CD4-positive, alpha-beta memory T cell (primary cell): ENCODE measurements around the gene VPS45. TPM values are rescaled to one million over a fixed set of nuclear protein-coding genes. Genes with fewer than 3 reads are reported as not detected.

Experiments used
- CTCF ChIA-PET: fragments of 350-600 bp; sonication (Branson Sonifier 250); formaldehyde crosslinking; loops from one replicate; lab custom pipeline; 2021; ENCODE audit warnings: inconsistent platforms; ENCODE audit not compliant: partially characterized antibody; lab: Charles Lee
- POLR2A ChIA-PET: fragments of 350-600 bp; sonication (Branson Sonifier 250); formaldehyde crosslinking; loops from one replicate; lab custom pipeline; 2021; ENCODE audit not compliant: partially characterized antibody; lab: Charles Lee
- DNase-seq, 5 donors: peaks; one replicate each; pipeline versions ENCODE4 v3.0.0 to v3.0.0-alpha.2; 2020 to 2022; ENCODE audit warnings: mixed read lengths in 1 of 5
- H3K27ac ChIP-seq: one replicate; pipeline ENCODE4 v1.7.0; 2013; ENCODE audit warnings: low read depth, low read length
- H3K27me3 ChIP-seq: 2 replicates; pipeline ENCODE4 v1.7.0; 2013; ENCODE audit warnings: mild to moderate bottlenecking, low read length, moderate library complexity; ENCODE audit not compliant: insufficient read depth
- H3K36me3 ChIP-seq: 2 replicates; pipeline ENCODE4 v1.7.0; 2013; ENCODE audit warnings: mild to moderate bottlenecking, low read length, moderate library complexity; ENCODE audit not compliant: insufficient read depth
- H3K4me1 ChIP-seq: 2 replicates; pipeline ENCODE4 v1.7.0; 2013; ENCODE audit warnings: mild to moderate bottlenecking, low read length, moderate library complexity; ENCODE audit not compliant: insufficient read depth
- H3K4me3 ChIP-seq, 2 donors: one replicate each; pipeline ENCODE4 v1.7.0; 2013; ENCODE audit warnings: low read length in 2 of 2, mild to moderate bottlenecking in 1 of 2
- H3K9me3 ChIP-seq, 2 donors: one replicate each; pipeline ENCODE4 v1.7.0; 2013; ENCODE audit warnings: low read length in 2 of 2, control low read depth in 1 of 2; ENCODE audit not compliant: control insufficient read depth in 1 of 2
- H3K27ac Mint-ChIP-seq, 7 donors: one replicate each; pipeline ENCODE4 v1.8.0; 2020 to 2021; ENCODE audit warnings: mixed read lengths in 7 of 7, mild to moderate bottlenecking in 6 of 7, inconsistent platforms in 3 of 7, moderate library complexity in 3 of 7
- H3K27me3 Mint-ChIP-seq, 2 donors: one replicate each; pipeline ENCODE4 v1.8.0; 2020 to 2021; ENCODE audit warnings: mixed read lengths in 2 of 2
- H3K36me3 Mint-ChIP-seq, 2 donors: one replicate each; pipeline ENCODE4 v1.8.0; 2020 to 2021; ENCODE audit warnings: mixed read lengths in 2 of 2, inconsistent platforms in 1 of 2, mild to moderate bottlenecking in 1 of 2
- H3K4me1 Mint-ChIP-seq, 4 donors: one replicate each; pipeline ENCODE4 v1.8.0; 2020 to 2021; ENCODE audit warnings: mixed read lengths in 4 of 4, mild to moderate bottlenecking in 1 of 4
- H3K4me3 Mint-ChIP-seq, 8 donors: one replicate each; pipeline ENCODE4 v1.8.0; 2020 to 2021; ENCODE audit warnings: mixed read lengths in 8 of 8, mild to moderate bottlenecking in 7 of 8, moderate library complexity in 6 of 8, inconsistent platforms in 3 of 8
- H3K9me3 Mint-ChIP-seq, 8 donors: one replicate each; pipeline ENCODE4 v1.8.0; 2020 to 2021; ENCODE audit warnings: mixed read lengths in 8 of 8, mild to moderate bottlenecking in 5 of 8, inconsistent platforms in 3 of 8, moderate library complexity in 1 of 8
- intact Hi-C: fragments of 100-400 bp; cut with micrococcal nuclease; formaldehyde crosslinking; loops from one replicate; pipeline ENCODE4 v1.15.1; 2023
- polyA plus RNA-seq, 2 donors: library from polyadenylated mRNA; unstranded; fragments of 300-500 nt; fragmentation: Illumina TruSeq; gene quantifications; one replicate each; pipeline ENCODE4 v1.2.3, GENCODE V29; 2021
- total RNA-seq, 2 experiments: library from RNA; stranded (reverse); gene quantifications; one replicate each; pipeline ENCODE4 v1.2.3, GENCODE V29; 2021

Gene VPS45
- total and polyA plus RNA-seq, 4 experiments from 2014 or later = 25.1 to 38.5 (median 34.4) TPM

DNA sequence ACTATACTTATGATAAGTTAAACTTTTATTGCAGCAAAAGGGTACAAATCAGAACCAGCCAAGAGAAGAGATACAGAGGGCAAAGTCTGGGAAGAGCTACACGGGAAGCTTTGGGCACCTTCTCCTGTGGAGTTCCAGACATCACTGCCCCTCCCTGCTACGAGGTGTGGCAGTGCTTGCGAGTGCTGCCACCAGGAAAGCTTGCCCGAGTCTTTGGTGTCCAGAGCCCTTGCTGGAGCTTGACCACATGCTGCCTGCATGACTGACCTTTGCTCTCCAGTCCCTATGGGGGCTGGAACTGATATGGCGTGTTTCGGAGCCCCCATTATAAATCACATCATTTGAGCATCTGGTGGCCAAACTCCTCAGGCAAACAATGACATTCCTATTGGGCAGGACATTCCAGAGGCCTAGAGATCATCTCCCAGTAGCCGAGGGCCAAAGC lies 105.6 kb downstream of the VPS45 start:
- Histone ChIP-seq H3K27me3 (no peaks in the 10 kb centered on the region), H3K27ac (no peak overlapping the region), H3K36me3 (no peaks in the 10 kb centered on the region), H3K4me3 (no peak overlapping the region), H3K9me3 (no peaks in the 10 kb centered on the region), H3K4me1 (no peaks in the 10 kb centered on the region)
- intact Hi-C loops = no loop called here
- no peaks in the 10 kb centered on the region for H3K9me3 Mint-ChIP-seq
- no peaks in the 10 kb centered on the region for H3K36me3 Mint-ChIP-seq
- POLR2A ChIA-PET = no interaction called here
- no peak overlapping the region for H3K27ac Mint-ChIP-seq
- H3K4me3 Mint-ChIP-seq = no peak overlapping the region
- no peak for DNase-seq
- CTCF ChIA-PET = interaction anchor here (0.7 to 19.3 kb wide), 2 partner anchors 14 to 102 kb away, joined by 3 to 574 read pairs; partner anchors contain the start of gene VPS45
- H3K4me1 Mint-ChIP-seq = no peaks in the 10 kb centered on the region
- no peaks in the 10 kb centered on the region for H3K27me3 Mint-ChIP-seq

DNA sequence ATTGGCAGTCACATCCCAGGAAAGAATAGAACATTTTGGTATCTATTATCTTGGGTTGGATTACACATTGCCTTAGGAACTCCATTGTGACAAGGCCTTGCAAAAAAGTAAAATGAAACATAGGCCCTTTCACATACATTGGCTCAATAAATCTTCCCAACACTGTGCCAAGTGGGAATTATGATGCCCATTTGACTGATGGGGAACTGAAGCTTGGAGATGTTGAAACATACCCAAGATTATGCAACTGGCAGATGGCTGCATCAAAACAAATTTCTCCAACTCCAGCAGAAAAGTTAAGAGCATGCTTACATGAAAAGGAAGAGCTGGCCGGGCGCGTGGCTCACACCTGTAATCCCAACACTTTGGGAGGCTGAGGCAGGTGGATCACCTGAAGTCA lies 109.0 kb downstream of the VPS45 start:
- POLR2A ChIA-PET = no interaction called here
- H3K27me3 ChIP-seq = no peaks in the 10 kb centered on the region
- H3K27me3 Mint-ChIP-seq = no peaks in the 10 kb centered on the region
- CTCF ChIA-PET = interaction anchor here (1.5 to 3.1 kb wide), 3 partner anchors 10 to 48 kb away, joined by 3 to 21 read pairs (median 6); no protein-coding TSS in a partner anchor
- H3K4me1 ChIP-seq = no peaks in the 10 kb centered on the region
- no peaks in the 10 kb centered on the region for H3K36me3 Mint-ChIP-seq
- no peak overlapping the region for H3K27ac ChIP-seq
- no peaks in the 10 kb centered on the region for H3K9me3 ChIP-seq
- H3K4me1 Mint-ChIP-seq = no peaks in the 10 kb centered on the region
- H3K36me3 ChIP-seq = no peaks in the 10 kb centered on the region
- no peak for DNase-seq
- no peak overlapping the region for H3K4me3 Mint-ChIP-seq
- intact Hi-C loops = no loop called here
- no peak overlapping the region for H3K4me3 ChIP-seq
- H3K9me3 Mint-ChIP-seq = peaks cover 0 to 2% (median 0%) of the 10 kb centered on the region in 8 donors
- H3K27ac Mint-ChIP-seq = no peak overlapping the region

DNA sequence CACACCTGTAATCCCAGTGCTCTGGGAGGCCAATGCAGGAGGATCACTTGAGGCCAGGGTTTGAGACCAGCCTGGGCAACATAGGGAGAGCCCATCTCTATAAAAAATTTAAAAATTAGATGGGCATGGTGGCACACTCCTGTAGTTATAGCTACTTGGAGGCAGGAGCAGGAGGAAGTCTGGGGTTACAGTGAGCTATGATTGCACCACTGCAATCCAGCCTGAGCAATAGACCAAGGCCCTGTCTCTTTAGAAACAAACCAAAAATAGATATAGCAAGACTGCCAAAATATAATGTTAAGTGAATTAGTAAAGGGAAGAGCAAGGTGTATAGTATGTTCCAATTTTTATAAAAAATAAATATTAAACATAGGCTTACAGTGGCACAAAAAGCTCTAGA lies 111.0 kb downstream of the VPS45 start:
- intact Hi-C loops = no loop called here
- Histone ChIP-seq H3K27ac (no peak overlapping the region), H3K27me3 (no peaks in the 10 kb centered on the region), H3K36me3 (no peaks in the 10 kb centered on the region), H3K4me3 (no peak overlapping the region), H3K9me3 (no peaks in the 10 kb centered on the region), H3K4me1 (no peaks in the 10 kb centered on the region)
- ChIA-PET POLR2A (interaction anchor here (0.6 kb wide), 1 partner anchor 114 kb away, joined by 6 read pairs; no protein-coding TSS in a partner anchor), CTCF (interaction anchor here (1.6 to 2.2 kb wide), 2 partner anchors 9 to 105 kb away, joined by 7 to 14 read pairs; no protein-coding TSS in a partner anchor)
- Mint-ChIP-seq H3K27me3 (no peaks in the 10 kb centered on the region), H3K27ac (no peak overlapping the region), H3K4me3 (no peak overlapping the region), H3K36me3 (no peaks in the 10 kb centered on the region), H3K9me3 (peaks cover 0 to 2% (median 0%) of the 10 kb centered on the region in 8 donors), H3K4me1 (no peaks in the 10 kb centered on the region)
- DNase-seq = no peak

DNA sequence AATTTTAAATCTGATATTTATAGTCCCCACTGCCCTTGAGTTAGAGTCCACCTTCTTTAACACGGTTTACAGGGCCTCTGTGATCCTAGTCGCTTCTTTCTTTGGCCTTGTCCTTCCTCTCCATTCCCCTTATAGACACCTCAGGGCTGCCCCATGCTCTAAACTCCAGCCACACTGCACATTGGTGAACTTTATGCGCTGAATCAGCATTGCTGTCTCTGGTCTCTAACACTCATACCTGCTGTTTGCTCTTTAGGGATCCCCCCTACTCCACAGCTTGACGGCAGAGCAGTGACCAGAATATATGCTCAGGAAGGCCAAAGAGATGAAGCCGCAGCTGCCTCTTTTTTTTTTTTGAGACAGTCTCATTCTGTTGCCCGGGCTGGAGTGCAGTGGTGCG lies 112.3 kb downstream of the VPS45 start:
- Histone ChIP-seq H3K4me1 (no peaks in the 10 kb centered on the region), H3K36me3 (no peaks in the 10 kb centered on the region), H3K4me3 (no peak overlapping the region), H3K9me3 (no peaks in the 10 kb centered on the region), H3K27ac (no peak overlapping the region), H3K27me3 (no peaks in the 10 kb centered on the region)
- Mint-ChIP-seq H3K4me3 (no peak overlapping the region), H3K27ac (peak overlapping the region in 1 of 7 donors; percentile 14), H3K27me3 (no peaks in the 10 kb centered on the region), H3K4me1 (no peaks in the 10 kb centered on the region), H3K36me3 (no peaks in the 10 kb centered on the region), H3K9me3 (peaks cover 0 to 2% (median 0%) of the 10 kb centered on the region in 8 donors)
- no peak for DNase-seq
- POLR2A ChIA-PET = no interaction called here
- intact Hi-C loops = no loop called here
- CTCF ChIA-PET = no interaction called here

DNA sequence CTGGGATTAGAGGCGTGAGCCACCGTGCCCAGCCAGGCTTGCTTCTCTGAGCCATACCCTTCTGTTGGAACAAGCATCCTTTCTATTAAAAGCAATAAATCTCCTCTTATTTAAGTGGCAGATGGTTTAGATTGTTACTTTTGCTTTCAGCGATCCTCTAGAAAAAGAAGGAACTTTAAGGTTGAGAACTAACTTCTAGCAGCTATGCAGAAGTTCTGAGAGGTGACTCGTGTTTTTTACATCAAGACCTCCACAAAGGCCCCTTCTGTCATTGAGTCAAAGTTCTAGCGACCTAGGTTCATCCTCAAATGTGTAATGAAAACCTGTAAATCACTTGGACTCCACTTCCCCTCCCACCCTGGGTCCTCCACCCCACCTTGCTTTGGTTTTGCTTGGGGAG lies 112.9 kb downstream of the VPS45 start:
- no peaks in the 10 kb centered on the region for H3K4me1 ChIP-seq
- ChIA-PET CTCF (no interaction called here), POLR2A (no interaction called here)
- H3K27ac ChIP-seq = no peak overlapping the region
- no peaks in the 10 kb centered on the region for H3K36me3 ChIP-seq
- H3K27me3 ChIP-seq = no peaks in the 10 kb centered on the region
- peaks cover 0 to 2% (median 0%) of the 10 kb centered on the region in 8 donors for H3K9me3 Mint-ChIP-seq
- no peak overlapping the region for H3K27ac Mint-ChIP-seq
- no peaks in the 10 kb centered on the region for H3K36me3 Mint-ChIP-seq
- intact Hi-C loops = no loop called here
- H3K9me3 ChIP-seq = no peaks in the 10 kb centered on the region
- no peak overlapping the region for H3K4me3 ChIP-seq
- H3K27me3 Mint-ChIP-seq = no peaks in the 10 kb centered on the region
- DNase-seq = no peak
- H3K4me1 Mint-ChIP-seq = no peaks in the 10 kb centered on the region
- H3K4me3 Mint-ChIP-seq = no peak overlapping the region

DNA sequence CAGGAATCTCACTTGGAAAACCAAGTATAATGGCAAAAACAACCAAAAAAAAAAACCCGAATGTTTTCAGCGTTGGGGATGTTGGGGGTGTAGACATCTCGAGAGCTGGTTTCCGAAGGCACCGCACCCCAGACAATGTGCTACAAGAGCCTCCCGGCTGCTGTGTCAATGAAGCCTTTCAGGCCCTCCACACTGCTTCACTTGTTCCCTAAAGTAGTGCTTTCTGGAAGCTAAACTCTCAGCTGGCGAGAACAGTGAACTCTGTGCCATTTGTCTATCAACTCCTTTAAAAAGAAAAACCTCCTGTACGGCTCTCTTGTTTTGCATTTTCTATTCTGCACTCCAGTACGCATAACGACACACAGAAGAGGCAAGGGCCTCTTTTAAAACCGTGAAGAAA lies 114.7 kb downstream of the VPS45 start:
- intact Hi-C loops = no loop called here
- no peaks in the 10 kb centered on the region for H3K36me3 ChIP-seq
- Mint-ChIP-seq H3K36me3 (no peaks in the 10 kb centered on the region), H3K27me3 (no peaks in the 10 kb centered on the region), H3K9me3 (peaks cover 0 to 2% (median 0%) of the 10 kb centered on the region in 8 donors), H3K4me3 (no peak overlapping the region), H3K27ac (no peak overlapping the region), H3K4me1 (peaks cover 3 to 9% (median 5%) of the 10 kb centered on the region in 4 donors)
- no peak for DNase-seq
- H3K27me3 ChIP-seq = no peaks in the 10 kb centered on the region
- CTCF ChIA-PET = interaction anchor here (0.7 to 3.1 kb wide), 2 partner anchors 109 to 220 kb away, joined by 3 to 19 read pairs; no protein-coding TSS in a partner anchor
- POLR2A ChIA-PET = no interaction called here
- H3K27ac ChIP-seq = no peak overlapping the region
- no peak overlapping the region for H3K4me3 ChIP-seq
- no peaks in the 10 kb centered on the region for H3K9me3 ChIP-seq
- H3K4me1 ChIP-seq = peaks cover 8% of the 10 kb centered on the region

DNA sequence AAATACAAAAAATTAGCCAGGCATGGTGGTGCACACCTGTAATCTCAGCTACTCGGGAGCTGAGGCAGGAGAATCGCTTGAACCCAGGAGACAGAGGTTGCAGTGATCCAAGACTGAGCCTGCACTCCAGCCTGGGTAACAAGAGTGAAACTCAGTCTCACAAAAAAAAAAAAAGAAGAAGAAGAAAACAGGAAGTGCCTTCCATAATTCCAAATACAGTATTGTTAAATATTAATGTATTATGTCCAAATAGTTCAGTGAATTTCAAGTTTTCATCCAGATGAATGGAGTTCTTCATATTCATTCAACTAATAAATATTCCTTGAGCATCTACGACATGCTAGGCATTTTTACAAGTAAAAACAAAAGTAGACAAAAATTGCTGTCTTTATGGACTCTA lies 115.5 kb downstream of the VPS45 start:
- no peaks in the 10 kb centered on the region for H3K36me3 Mint-ChIP-seq
- no peaks in the 10 kb centered on the region for H3K27me3 ChIP-seq
- no peaks in the 10 kb centered on the region for H3K27me3 Mint-ChIP-seq
- POLR2A ChIA-PET = no interaction called here
- intact Hi-C loops = no loop called here
- peaks cover 0 to 2% (median 0%) of the 10 kb centered on the region in 8 donors for H3K9me3 Mint-ChIP-seq
- H3K27ac Mint-ChIP-seq = no peak overlapping the region
- H3K4me1 ChIP-seq = peaks cover 8% of the 10 kb centered on the region
- H3K9me3 ChIP-seq = no peaks in the 10 kb centered on the region
- no peak overlapping the region for H3K4me3 ChIP-seq
- H3K4me1 Mint-ChIP-seq = peaks cover 5 to 13% (median 8%) of the 10 kb centered on the region in 4 donors
- CTCF ChIA-PET = interaction anchor here (3.1 kb wide), 1 partner anchor 110 kb away, joined by 19 read pairs; no protein-coding TSS in a partner anchor
- no peak overlapping the region for H3K27ac ChIP-seq
- no peak for DNase-seq
- no peak overlapping the region for H3K4me3 Mint-ChIP-seq
- H3K36me3 ChIP-seq = no peaks in the 10 kb centered on the region
